HepG2 (cell line): ENCODE results near the gene RHBDF2. TPM values are rescaled to one million over a fixed set of nuclear protein-coding genes. Genes with fewer than 3 reads are reported as not detected.

Source experiments
- BRCA1 ChIP-seq: sonication (generic); formaldehyde crosslinking; IDR thresholded peaks from 2 replicates; pipeline ENCODE4 v1.4.0; 2020; ENCODE audit warnings: missing genetic modification reagents
- CBX2 ChIP-seq, 2 experiments: fragments of 200-600 bp in 1 of 2; sonication (generic); formaldehyde crosslinking in 1 of 2; IDR thresholded peaks; 2 replicates each; pipeline versions ENCODE4 v1.7.0 to v1.8.1; 2018 to 2022; ENCODE audit warnings: low read depth in 2 of 2, low read length in 1 of 2, mild to moderate bottlenecking in 1 of 2, missing genetic modification reagents in 1 of 2
- FOSL2 ChIP-seq: sonication (generic); formaldehyde crosslinking; IDR thresholded peaks from 2 replicates; pipeline ENCODE4 v1.4.0; 2020; ENCODE audit warnings: missing genetic modification reagents
- FOXP1 ChIP-seq, 2 experiments: fragments of 450-650 bp in 1 of 2; IDR thresholded peaks; 2 replicates each; pipeline ENCODE4 v1.6.1; 2017 to 2018; ENCODE audit warnings: antibody characterized with exemption in 1 of 2
- FUBP1 ChIP-seq: sonication (generic); formaldehyde crosslinking; IDR thresholded peaks from 2 replicates; pipeline ENCODE4 v1.5.1; 2020; ENCODE audit warnings: missing genetic modification reagents, mild to moderate bottlenecking, borderline replicate concordance
- HIVEP1 ChIP-seq: sonication (generic); formaldehyde crosslinking; IDR thresholded peaks from 2 replicates; pipeline ENCODE4 v1.4.0; 2020; ENCODE audit warnings: mild to moderate bottlenecking, missing genetic modification reagents
- HMGXB4 ChIP-seq, 2 experiments: sonication (generic) in 1 of 2; formaldehyde crosslinking in 1 of 2; IDR thresholded peaks; 2 replicates each; pipeline versions ENCODE4 v1.4.0 to v1.6.1; 2018 to 2020; ENCODE audit warnings: missing genetic modification reagents in 2 of 2, borderline replicate concordance in 1 of 2, low read depth in 1 of 2, mild to moderate bottlenecking in 1 of 2, missing biosample characterization in 1 of 2
- HNRNPUL1 ChIP-seq: fragments of 200-400 bp; formaldehyde crosslinking; IDR thresholded peaks from 2 replicates; pipeline ENCODE4 v1.6.1; 2017; ENCODE audit warnings: low read depth, mild to moderate bottlenecking, low read length, moderate library complexity
- PLSCR1 ChIP-seq: sonication (generic); formaldehyde crosslinking; IDR thresholded peaks from 2 replicates; pipeline ENCODE4 v1.5.0; 2020; ENCODE audit warnings: missing genetic modification reagents, mild to moderate bottlenecking, borderline replicate concordance
- POLR2AphosphoS2 ChIP-seq: IDR thresholded peaks from 2 replicates; pipeline ENCODE4 v1.6.1; 2011; ENCODE audit warnings: low read depth, low read length, improper control_type of control experiment
- RAD21 ChIP-seq: fragments of 450-650 bp; formaldehyde crosslinking; IDR thresholded peaks from 2 replicates; pipeline ENCODE4 v1.5.0; 2020; ENCODE audit warnings: mild to moderate bottlenecking
- RBAK ChIP-seq: sonication (generic); formaldehyde crosslinking; IDR thresholded peaks from 2 replicates; pipeline ENCODE4 v1.5.1; 2020; ENCODE audit warnings: mild to moderate bottlenecking, missing genetic modification reagents
- SIN3B ChIP-seq: fragments of 150-350 bp; IDR thresholded peaks from 2 replicates; pipeline ENCODE4 v1.6.1; 2014; ENCODE audit warnings: low read length
- SUZ12 ChIP-seq: fragments of 150-350 bp; IDR thresholded peaks from 2 replicates; pipeline ENCODE4 v1.6.1; 2014; ENCODE audit warnings: low read depth, low read length
- UBTF ChIP-seq: sonication (generic); formaldehyde crosslinking; IDR thresholded peaks from 2 replicates; pipeline ENCODE4 v1.4.0; 2020; ENCODE audit warnings: mild to moderate bottlenecking, missing genetic modification reagents
- ZBTB43 ChIP-seq: sonication (generic); formaldehyde crosslinking; conservative IDR thresholded peaks from 2 replicates; pipeline ENCODE4 v1.4.0; 2020; ENCODE audit warnings: missing genetic modification reagents
- ZMYM4 ChIP-seq: sonication (generic); formaldehyde crosslinking; IDR thresholded peaks from 2 replicates; pipeline ENCODE4 v1.8.1; 2023; ENCODE audit warnings: mild to moderate bottlenecking, missing genetic modification reagents
- ZNF124 ChIP-seq: sonication (generic); formaldehyde crosslinking; IDR thresholded peaks from 2 replicates; pipeline ENCODE4 v1.4.0; 2020; ENCODE audit warnings: missing genetic modification reagents
- ZNF256 ChIP-seq: sonication (generic); formaldehyde crosslinking; conservative IDR thresholded peaks from 2 replicates; pipeline ENCODE4 v1.4.0; 2020; ENCODE audit warnings: missing genetic modification reagents
- ZNF263 ChIP-seq: sonication (generic); formaldehyde crosslinking; IDR thresholded peaks from 2 replicates; pipeline ENCODE4 v1.4.0; 2020; ENCODE audit warnings: missing genetic modification reagents
- ZNF547 ChIP-seq: sonication (generic); formaldehyde crosslinking; IDR thresholded peaks from 2 replicates; pipeline ENCODE4 v1.5.1; 2020; ENCODE audit warnings: mild to moderate bottlenecking, missing genetic modification reagents
- ZNF564 ChIP-seq: sonication (generic); formaldehyde crosslinking; IDR thresholded peaks from 2 replicates; pipeline ENCODE4 v1.8.1; 2023; ENCODE audit warnings: mild to moderate bottlenecking, missing genetic modification reagents
- polyA plus RNA-seq, 8 experiments: library from polyadenylated mRNA; depleted of rRNA in 3 of 8; stranded (reverse) in 7 of 8; unstranded in 1 of 8; fragments of >200 nt; fragmentation: Illumina TruSeq in 4 of 8; extraction: Trizol in 4 of 8; gene quantifications; 2 replicates each; pipeline versions ENCODE4 v1.2.1 to v1.2.3, GENCODE V29; 2011 to 2016; ENCODE audit warnings: low read depth in 4 of 8, missing spikeins in 1 of 8, mixed read lengths in 1 of 8; ENCODE audit not compliant: insufficient read depth in 1 of 8
- total RNA-seq, 5 experiments: library from RNA; depleted of rRNA; stranded (reverse); fragments of >200 nt; fragmentation: Illumina TruSeq; extraction: Trizol; gene quantifications; 2 replicates each; pipeline ENCODE4 v1.2.3, GENCODE V29; 2016; ENCODE audit warnings: low read depth in 1 of 5

Gene RHBDF2
- total and polyA plus RNA-seq, 2 of the 13 experiments (the other 11 are each of a cell fraction or from before 2014, with no cell fraction given) = 7.8 to 24.2 TPM

- no peak for TF ChIP-seq FOXP1 (IDR thresholded peaks at IDR 0.05)
- TF ChIP-seq FOXP1 (CRISPR knock-in tag; IDR thresholded peaks at IDR 0.05) = no peak
- TF ChIP-seq POLR2AphosphoS2 = no peak
- peak; percentile 55; the same call in 1 of the 2 replicates for TF ChIP-seq ZNF263 (CRISPR knock-in tag)
- no peak for TF ChIP-seq HMGXB4 (CRISPR knock-in tag; IDR thresholded peaks at IDR 0.05; ENCODE audit: borderline replicate concordance in 1 of 2, low read depth in 1 of 2)
- no peak for TF ChIP-seq ZNF564 (CRISPR knock-in tag)
- TF ChIP-seq HNRNPUL1 = no peak
- TF ChIP-seq ZNF547 (CRISPR knock-in tag) = no peak; the same call in 1 of the 2 replicates
- TF ChIP-seq RBAK (CRISPR knock-in tag) = no peak
- TF ChIP-seq BRCA1 = no peak
- peak; percentile 86 for TF ChIP-seq FOSL2 (CRISPR knock-in tag)
- TF ChIP-seq SIN3B = no peak
- no peak for TF ChIP-seq ZMYM4 (CRISPR knock-in tag)
- TF ChIP-seq HIVEP1 (CRISPR knock-in tag) = no peak
- TF ChIP-seq ZNF124 (CRISPR knock-in tag) = peak; percentile 29; the same call in 1 of the 2 replicates
- TF ChIP-seq UBTF (CRISPR knock-in tag) = peak; percentile 72
- TF ChIP-seq SUZ12 = no peak
- no peak for TF ChIP-seq CBX2 (IDR thresholded peaks at IDR 0.05; ENCODE audit: low read depth, low read length)
- TF ChIP-seq CBX2 (CRISPR knock-in tag; IDR thresholded peaks at IDR 0.05; ENCODE audit: low read depth) = no peak
- no peak for TF ChIP-seq PLSCR1 (CRISPR knock-in tag)
- no peak for TF ChIP-seq ZNF256 (CRISPR knock-in tag)
- TF ChIP-seq ZBTB43 (CRISPR knock-in tag) = no peak
- peak; percentile 52 for TF ChIP-seq RAD21 (CRISPR knock-in tag)
- TF ChIP-seq FUBP1 (CRISPR knock-in tag) = no peak
These were observed 26.3 kb upstream of the RHBDF2 start (continued) for GRCh38 chr17:76527430-76528111.
